CD4-positive, alpha-beta memory T cell (primary cell): ENCODE data around the gene IGFBP5. TPM values are rescaled to one million over a fixed set of nuclear protein-coding genes. Genes with fewer than 3 reads are reported as not detected.

Source experiments
- CTCF ChIA-PET: fragments of 350-600 bp; sonication (Branson Sonifier 250); formaldehyde crosslinking; loops from one replicate; lab custom pipeline; 2021; ENCODE audit warnings: inconsistent platforms; ENCODE audit not compliant: partially characterized antibody; lab: Charles Lee
- POLR2A ChIA-PET: fragments of 350-600 bp; sonication (Branson Sonifier 250); formaldehyde crosslinking; loops from one replicate; lab custom pipeline; 2021; ENCODE audit not compliant: partially characterized antibody; lab: Charles Lee
- DNase-seq, 5 donors: peaks; one replicate each; pipeline versions ENCODE4 v3.0.0 to v3.0.0-alpha.2; 2020 to 2022; ENCODE audit warnings: mixed read lengths in 1 of 5
- H3K27ac ChIP-seq: one replicate; pipeline ENCODE4 v1.7.0; 2013; ENCODE audit warnings: low read depth, low read length
- H3K27me3 ChIP-seq: 2 replicates; pipeline ENCODE4 v1.7.0; 2013; ENCODE audit warnings: mild to moderate bottlenecking, low read length, moderate library complexity; ENCODE audit not compliant: insufficient read depth
- H3K36me3 ChIP-seq: 2 replicates; pipeline ENCODE4 v1.7.0; 2013; ENCODE audit warnings: mild to moderate bottlenecking, low read length, moderate library complexity; ENCODE audit not compliant: insufficient read depth
- H3K4me1 ChIP-seq: 2 replicates; pipeline ENCODE4 v1.7.0; 2013; ENCODE audit warnings: mild to moderate bottlenecking, low read length, moderate library complexity; ENCODE audit not compliant: insufficient read depth
- H3K4me3 ChIP-seq, 2 donors: one replicate each; pipeline ENCODE4 v1.7.0; 2013; ENCODE audit warnings: low read length in 2 of 2, mild to moderate bottlenecking in 1 of 2
- H3K9me3 ChIP-seq, 2 donors: one replicate each; pipeline ENCODE4 v1.7.0; 2013; ENCODE audit warnings: low read length in 2 of 2, control low read depth in 1 of 2; ENCODE audit not compliant: control insufficient read depth in 1 of 2
- H3K27ac Mint-ChIP-seq, 7 donors: one replicate each; pipeline ENCODE4 v1.8.0; 2020 to 2021; ENCODE audit warnings: mixed read lengths in 7 of 7, mild to moderate bottlenecking in 6 of 7, inconsistent platforms in 3 of 7, moderate library complexity in 3 of 7
- H3K27me3 Mint-ChIP-seq, 2 donors: one replicate each; pipeline ENCODE4 v1.8.0; 2020 to 2021; ENCODE audit warnings: mixed read lengths in 2 of 2
- H3K36me3 Mint-ChIP-seq, 2 donors: one replicate each; pipeline ENCODE4 v1.8.0; 2020 to 2021; ENCODE audit warnings: mixed read lengths in 2 of 2, inconsistent platforms in 1 of 2, mild to moderate bottlenecking in 1 of 2
- H3K4me1 Mint-ChIP-seq, 4 donors: one replicate each; pipeline ENCODE4 v1.8.0; 2020 to 2021; ENCODE audit warnings: mixed read lengths in 4 of 4, mild to moderate bottlenecking in 1 of 4
- H3K4me3 Mint-ChIP-seq, 8 donors: one replicate each; pipeline ENCODE4 v1.8.0; 2020 to 2021; ENCODE audit warnings: mixed read lengths in 8 of 8, mild to moderate bottlenecking in 7 of 8, moderate library complexity in 6 of 8, inconsistent platforms in 3 of 8
- H3K9me3 Mint-ChIP-seq, 8 donors: one replicate each; pipeline ENCODE4 v1.8.0; 2020 to 2021; ENCODE audit warnings: mixed read lengths in 8 of 8, mild to moderate bottlenecking in 5 of 8, inconsistent platforms in 3 of 8, moderate library complexity in 1 of 8
- intact Hi-C: fragments of 100-400 bp; cut with micrococcal nuclease; formaldehyde crosslinking; loops from one replicate; pipeline ENCODE4 v1.15.1; 2023
- polyA plus RNA-seq, 2 donors: library from polyadenylated mRNA; unstranded; fragments of 300-500 nt; fragmentation: Illumina TruSeq; gene quantifications; one replicate each; pipeline ENCODE4 v1.2.3, GENCODE V29; 2021
- total RNA-seq, 2 experiments: library from RNA; stranded (reverse); gene quantifications; one replicate each; pipeline ENCODE4 v1.2.3, GENCODE V29; 2021

IGFBP5 gene
- total and polyA plus RNA-seq, 4 experiments from 2014 or later = 0.23 TPM; not detected in 3

- no peak for DNase-seq
- peaks cover 0 to 4% (median 0%) of the 10 kb centered on the region in 8 donors for H3K9me3 Mint-ChIP-seq
- no peaks in the 10 kb centered on the region for H3K4me1 ChIP-seq
- intact Hi-C loops = no loop called here
- no peaks in the 10 kb centered on the region for H3K36me3 ChIP-seq
- peaks cover 4 to 18% of the 10 kb centered on the region in 2 donors for H3K27me3 Mint-ChIP-seq
- CTCF ChIA-PET = no interaction called here
- no peaks in the 10 kb centered on the region for H3K27me3 ChIP-seq
- POLR2A ChIA-PET = no interaction called here
- H3K36me3 Mint-ChIP-seq = no peaks in the 10 kb centered on the region
- H3K27ac Mint-ChIP-seq = no peak overlapping the region
- no peak overlapping the region for H3K27ac ChIP-seq
- no peak overlapping the region for H3K4me3 ChIP-seq
- H3K4me1 Mint-ChIP-seq = no peaks in the 10 kb centered on the region
- no peak overlapping the region for H3K4me3 Mint-ChIP-seq
- no peaks in the 10 kb centered on the region for H3K9me3 ChIP-seq
Observed at GRCh38 chr2:216648105-216648504, 47.2 kb downstream of the IGFBP5 start.

GRCh38 chr2:216646116-216646515, 49.2 kb downstream of the IGFBP5 start:
- CTCF ChIA-PET = no interaction called here

GRCh38 chr2:216645636-216645950, 49.8 kb downstream of the IGFBP5 start:
- H3K9me3 Mint-ChIP-seq = peaks cover 0 to 4% (median 0%) of the 10 kb centered on the region in 8 donors
- no peaks in the 10 kb centered on the region for H3K4me1 Mint-ChIP-seq
- no peaks in the 10 kb centered on the region for H3K4me1 ChIP-seq
- H3K27me3 Mint-ChIP-seq = peaks cover 7 to 18% of the 10 kb centered on the region in 2 donors
- H3K27ac Mint-ChIP-seq = no peak overlapping the region
- H3K36me3 Mint-ChIP-seq = no peaks in the 10 kb centered on the region
- no peaks in the 10 kb centered on the region for H3K36me3 ChIP-seq
- intact Hi-C loops = no loop called here
- POLR2A ChIA-PET = no interaction called here
- DNase-seq = no peak
- H3K4me3 Mint-ChIP-seq = no peak overlapping the region
- H3K9me3 ChIP-seq = no peaks in the 10 kb centered on the region
- no peak overlapping the region for H3K4me3 ChIP-seq
- CTCF ChIA-PET = no interaction called here
- no peak overlapping the region for H3K27ac ChIP-seq
- no peaks in the 10 kb centered on the region for H3K27me3 ChIP-seq

More at GRCh38 chr2:216646116-216646515, 49.2 kb downstream of the IGFBP5 start:
- no peak for DNase-seq
- H3K4me3 ChIP-seq = no peak overlapping the region
- H3K27ac Mint-ChIP-seq = no peak overlapping the region
- H3K9me3 Mint-ChIP-seq = peaks cover 0 to 4% (median 0%) of the 10 kb centered on the region in 8 donors
- no peak overlapping the region for H3K4me3 Mint-ChIP-seq
- H3K36me3 ChIP-seq = no peaks in the 10 kb centered on the region
- peaks cover 6 to 20% of the 10 kb centered on the region in 2 donors for H3K27me3 Mint-ChIP-seq
- no peak overlapping the region for H3K27ac ChIP-seq
- no peaks in the 10 kb centered on the region for H3K4me1 Mint-ChIP-seq
- no peaks in the 10 kb centered on the region for H3K27me3 ChIP-seq
- no peaks in the 10 kb centered on the region for H3K4me1 ChIP-seq
- H3K9me3 ChIP-seq = no peaks in the 10 kb centered on the region
- no peaks in the 10 kb centered on the region for H3K36me3 Mint-ChIP-seq
- intact Hi-C loops = no loop called here
- POLR2A ChIA-PET = no interaction called here

- CTCF ChIA-PET = interaction anchor here (1.0 kb wide), 2 partner anchors 20 to 37 kb away, joined by 3 read pairs; no protein-coding TSS in a partner anchor
Observed at GRCh38 chr2:216644842-216645635, 50.3 kb downstream of the IGFBP5 start.

GRCh38 chr2:216643986-216644659, 51.2 kb downstream of the IGFBP5 start:
- CTCF ChIA-PET = interaction anchor here (1.0 kb wide), 2 partner anchors 21 to 38 kb away, joined by 3 read pairs; no protein-coding TSS in a partner anchor
- no peak for DNase-seq
- Mint-ChIP-seq H3K27ac (no peak overlapping the region), H3K4me3 (no peak overlapping the region), H3K4me1 (no peaks in the 10 kb centered on the region), H3K36me3 (no peaks in the 10 kb centered on the region), H3K27me3 (peaks cover 11 to 19% of the 10 kb centered on the region in 2 donors), H3K9me3 (peaks cover 0 to 4% (median 0%) of the 10 kb centered on the region in 8 donors)
- H3K9me3 ChIP-seq = no peaks in the 10 kb centered on the region
- H3K27me3 ChIP-seq = no peaks in the 10 kb centered on the region
- POLR2A ChIA-PET = no interaction called here
- no peak overlapping the region for H3K4me3 ChIP-seq
- no peaks in the 10 kb centered on the region for H3K36me3 ChIP-seq
- no peaks in the 10 kb centered on the region for H3K4me1 ChIP-seq
- H3K27ac ChIP-seq = no peak overlapping the region
- intact Hi-C loops = no loop called here

More at GRCh38 chr2:216644842-216645635, 50.3 kb downstream of the IGFBP5 start:
- intact Hi-C loops = no loop called here
- no peaks in the 10 kb centered on the region for H3K9me3 ChIP-seq
- Mint-ChIP-seq H3K27ac (no peak overlapping the region), H3K36me3 (no peaks in the 10 kb centered on the region), H3K27me3 (peaks cover 9 to 17% of the 10 kb centered on the region in 2 donors), H3K4me3 (no peak overlapping the region), H3K9me3 (peaks cover 0 to 4% (median 0%) of the 10 kb centered on the region in 8 donors), H3K4me1 (no peaks in the 10 kb centered on the region)
- no peaks in the 10 kb centered on the region for H3K27me3 ChIP-seq
- no peak for DNase-seq
- no peaks in the 10 kb centered on the region for H3K4me1 ChIP-seq
- no peaks in the 10 kb centered on the region for H3K36me3 ChIP-seq
- POLR2A ChIA-PET = no interaction called here
- H3K4me3 ChIP-seq = no peak overlapping the region
- H3K27ac ChIP-seq = no peak overlapping the region

- Histone ChIP-seq H3K4me3 (no peak overlapping the region), H3K9me3 (no peaks in the 10 kb centered on the region), H3K36me3 (no peaks in the 10 kb centered on the region), H3K4me1 (no peaks in the 10 kb centered on the region), H3K27ac (no peak overlapping the region), H3K27me3 (peaks cover 13% of the 10 kb centered on the region)
- CTCF ChIA-PET = no interaction called here
- Mint-ChIP-seq H3K4me3 (no peak overlapping the region), H3K36me3 (no peaks in the 10 kb centered on the region), H3K27me3 (peaks cover 35 to 42% of the 10 kb centered on the region in 2 donors), H3K4me1 (peaks cover 15 to 27% (median 22%) of the 10 kb centered on the region in 4 donors), H3K27ac (no peak overlapping the region), H3K9me3 (peaks cover 0 to 2% (median 0%) of the 10 kb centered on the region in 8 donors)
- no peak for DNase-seq
- POLR2A ChIA-PET = no interaction called here
- intact Hi-C loops = no loop called here
Observed at GRCh38 chr2:216637472-216637871, 57.9 kb downstream of the IGFBP5 start.
